Lower leg skin (tissue), 3 donors: Measurements from ENCODE around the gene EEF1AKMT3.

Experiments
- CTCF ChIP-seq, 3 donors: fragments of 450-650 bp; IDR thresholded peaks; one replicate each; pipeline ENCODE4 v1.5.1; 2016; ENCODE audit warnings: antibody characterized with exemption in 3 of 3, mild to moderate bottlenecking in 3 of 3, moderate library complexity in 2 of 3
- POLR2A ChIP-seq, 2 donors: fragments of 450-650 bp; IDR thresholded peaks; one replicate each; pipeline ENCODE4 v1.6.1; 2016 to 2017; ENCODE audit warnings: antibody characterized with exemption in 2 of 2, mild to moderate bottlenecking in 1 of 2, moderate library complexity in 1 of 2

GRCh38 chr12:57749061-57749460, 23.4 kb upstream of the EEF1AKMT3 start:
- no peak for TF ChIP-seq CTCF (IDR thresholded peaks at IDR 0.05)
- no peak for TF ChIP-seq POLR2A (IDR thresholded peaks at IDR 0.05)
